ENCODE data around the gene LGR4. TPM values are rescaled to one million over a fixed set of nuclear protein-coding genes. Genes with fewer than 3 reads are reported as not detected.

LGR4 gene
- total RNA-seq, 2 experiments from 2014 or later, result 0.06 to 1.2 TPM

GRCh38 chr11:27436916-27437315 is 35.7 kb downstream of the LGR4 start:
- H3K4me2 ChIP-seq (ENCODE audit: low read length), result no peak overlapping the region
- intact Hi-C loops (cut with micrococcal nuclease; ENCODE audit: unreplicated experiment), result no loop called here
- BruUV-seq (replicated peaks), result no TSS peak
- no peaks in the 10 kb centered on the region for H4K20me1 ChIP-seq (ENCODE audit: insufficient read depth, low read length)
- no peaks in the 10 kb centered on the region for H3K9me3 ChIP-seq (ENCODE audit: low read length)
- no peak overlapping the region for H3K27ac ChIP-seq (ENCODE audit: low read depth, low read length, poor library complexity, severe bottlenecking)
- H3K79me2 ChIP-seq (ENCODE audit: insufficient read depth, low read depth, low read length), result no peaks in the 10 kb centered on the region
- H3K4me3 ChIP-seq (ENCODE audit: low read depth, low read length, poor library complexity, severe bottlenecking), result no peak overlapping the region
- no peaks in the 10 kb centered on the region for H3K4me1 ChIP-seq (ENCODE audit: insufficient read depth, low read length, poor library complexity, severe bottlenecking)
- H3K36me3 ChIP-seq (ENCODE audit: insufficient read depth, low read length), result no peaks in the 10 kb centered on the region
- CTCF ChIA-PET (ENCODE audit: unreplicated experiment), result no interaction called here
- H3K9me2 ChIP-seq (ENCODE audit: insufficient read depth, low read length), result no peaks in the 10 kb centered on the region
- POLR2A ChIA-PET, result no interaction called here
- DNase-seq (ENCODE audit: low spot score), result no peak
- H2AFZ ChIP-seq (ENCODE audit: low read length), result no peak overlapping the region
- TF ChIP-seq EZH2phosphoT487 (IDR thresholded peaks at IDR 0.05; ENCODE audit: borderline replicate concordance, low read depth, low read length) (no peak), CTCF (conservative IDR thresholded peaks at IDR 0.05; ENCODE audit: low read length) (no peak)

GRCh38 chr11:27433742-27434141 is 38.8 kb downstream of the LGR4 start:
- no peak overlapping the region for H3K4me3 ChIP-seq (ENCODE audit: low read depth, low read length, poor library complexity, severe bottlenecking)
- H3K9me2 ChIP-seq (ENCODE audit: insufficient read depth, low read length), result no peaks in the 10 kb centered on the region
- DNase-seq (ENCODE audit: low spot score), result no peak
- no peak overlapping the region for H3K27ac ChIP-seq (ENCODE audit: low read depth, low read length, poor library complexity, severe bottlenecking)
- TF ChIP-seq EZH2phosphoT487 (IDR thresholded peaks at IDR 0.05; ENCODE audit: borderline replicate concordance, low read depth, low read length), result no peak
- TF ChIP-seq CTCF (conservative IDR thresholded peaks at IDR 0.05; ENCODE audit: low read length), result no peak
- no peaks in the 10 kb centered on the region for H3K36me3 ChIP-seq (ENCODE audit: insufficient read depth, low read length)
- no peaks in the 10 kb centered on the region for H3K9me3 ChIP-seq (ENCODE audit: low read length)
- ChIA-PET CTCF (ENCODE audit: unreplicated experiment) (no interaction called here), POLR2A (interaction anchor here (0.6 kb wide), 1 partner anchor 32 kb away, joined by 3 read pairs; no protein-coding TSS in a partner anchor)
- no peak overlapping the region for H2AFZ ChIP-seq (ENCODE audit: low read length)
- intact Hi-C loops (cut with micrococcal nuclease; ENCODE audit: unreplicated experiment), result no loop called here
- H4K20me1 ChIP-seq (ENCODE audit: insufficient read depth, low read length), result no peaks in the 10 kb centered on the region
- no peak overlapping the region for H3K4me2 ChIP-seq (ENCODE audit: low read length)
- BruUV-seq (replicated peaks), result no TSS peak
- H3K4me1 ChIP-seq (ENCODE audit: insufficient read depth, low read length, poor library complexity, severe bottlenecking), result no peaks in the 10 kb centered on the region
- no peaks in the 10 kb centered on the region for H3K79me2 ChIP-seq (ENCODE audit: insufficient read depth, low read depth, low read length)

- POLR2A ChIA-PET, result interaction anchor here (0.5 kb wide), 1 partner anchor 1065 kb away, joined by 3 read pairs; no protein-coding TSS in a partner anchor
- H3K36me3 ChIP-seq (ENCODE audit: insufficient read depth, low read length), result no peaks in the 10 kb centered on the region
- no peak overlapping the region for H2AFZ ChIP-seq (ENCODE audit: low read length)
- DNase-seq (ENCODE audit: low spot score), result no peak
- TF ChIP-seq CTCF (conservative IDR thresholded peaks at IDR 0.05; ENCODE audit: low read length), result no peak
- H4K20me1 ChIP-seq (ENCODE audit: insufficient read depth, low read length), result no peaks in the 10 kb centered on the region
- intact Hi-C loops (cut with micrococcal nuclease; ENCODE audit: unreplicated experiment), result no loop called here
- H3K4me2 ChIP-seq (ENCODE audit: low read length), result no peak overlapping the region
- H3K9me3 ChIP-seq (ENCODE audit: low read length), result no peaks in the 10 kb centered on the region
- no TSS peak for BruUV-seq (replicated peaks)
- no peaks in the 10 kb centered on the region for H3K4me1 ChIP-seq (ENCODE audit: insufficient read depth, low read length, poor library complexity, severe bottlenecking)
- no peaks in the 10 kb centered on the region for H3K79me2 ChIP-seq (ENCODE audit: insufficient read depth, low read depth, low read length)
- CTCF ChIA-PET (ENCODE audit: unreplicated experiment), result no interaction called here
- H3K9me2 ChIP-seq (ENCODE audit: insufficient read depth, low read length), result no peaks in the 10 kb centered on the region
- no peak overlapping the region for H3K27ac ChIP-seq (ENCODE audit: low read depth, low read length, poor library complexity, severe bottlenecking)
- no peak overlapping the region for H3K4me3 ChIP-seq (ENCODE audit: low read depth, low read length, poor library complexity, severe bottlenecking)
Observed at GRCh38 chr11:27431808-27432207, 40.8 kb downstream of the LGR4 start.

Measured in OCI-LY7 (cell line).